GM19025 (cell line): ENCODE results near the gene EEF1AKMT3.

ENCODE experiments used
- ATAC-seq: cut with Tn5 transposase; IDR thresholded peaks from one replicate; pipeline ENCODE4 v1.9.1; 2021; ENCODE audit warnings: mild to moderate bottlenecking, low read depth, moderate library complexity; ENCODE audit not compliant: unreplicated experiment

Gene EEF1AKMT3

GRCh38 chr12:57781244-57781643 is 8.8 kb downstream of the EEF1AKMT3 start:
- ATAC-seq: no peak

- ATAC-seq: no peak
These were observed 9.4 kb downstream of the EEF1AKMT3 start for GRCh38 chr12:57781801-57782200.

- ATAC-seq: no peak
These were observed 9.8 kb downstream of the EEF1AKMT3 start for GRCh38 chr12:57782243-57782607.

- peak; percentile 94 for ATAC-seq
These were observed 10.4 kb downstream of the EEF1AKMT3 start, which contains the start of gene TSFM for GRCh38 chr12:57782608-57783465. TSFM (plus strand) TSS chr12:57782787; CDS start chr12:57782802, 15 bp downstream.

- ATAC-seq: no peak
These were observed 11.0 kb downstream of the EEF1AKMT3 start for GRCh38 chr12:57783466-57783801.

GRCh38 chr12:57783861-57784260 is 11.4 kb downstream of the EEF1AKMT3 start:
- ATAC-seq: no peak

- ATAC-seq: no peak
These were observed 21.5 kb downstream of the EEF1AKMT3 start for GRCh38 chr12:57793920-57794319.

GRCh38 chr12:57795354-57795753 is 22.9 kb downstream of the EEF1AKMT3 start:
- ATAC-seq: no peak

GRCh38 chr12:57796996-57797395 is 24.6 kb downstream of the EEF1AKMT3 start:
- ATAC-seq: no peak

GRCh38 chr12:57797933-57798332 is 25.5 kb downstream of the EEF1AKMT3 start:
- no peak for ATAC-seq

GRCh38 chr12:57800965-57801364 is 28.6 kb downstream of the EEF1AKMT3 start:
- ATAC-seq: no peak

GRCh38 chr12:57802607-57803006 is 30.2 kb downstream of the EEF1AKMT3 start:
- no peak for ATAC-seq

GRCh38 chr12:57803319-57803893 is 31.0 kb downstream of the EEF1AKMT3 start:
- no peak for ATAC-seq

- no peak for ATAC-seq
These were observed 34.3 kb downstream of the EEF1AKMT3 start for GRCh38 chr12:57806677-57807076.

- ATAC-seq: no peak
These were observed 34.9 kb downstream of the EEF1AKMT3 start for GRCh38 chr12:57807285-57807684.

GRCh38 chr12:57808351-57808750 is 35.9 kb downstream of the EEF1AKMT3 start:
- no peak for ATAC-seq

GRCh38 chr12:57809425-57809824 is 37.0 kb downstream of the EEF1AKMT3 start:
- ATAC-seq: no peak

GRCh38 chr12:57810450-57810849 is 38.0 kb downstream of the EEF1AKMT3 start:
- no peak for ATAC-seq

GRCh38 chr12:57811028-57811755 is 38.8 kb downstream of the EEF1AKMT3 start:
- ATAC-seq: no peak

- ATAC-seq: no peak
These were observed 40.9 kb downstream of the EEF1AKMT3 start for GRCh38 chr12:57813111-57813970.
